DMS79 (cell line): Measurements from ENCODE around the gene BMP2.

Experiments used
- DNase-seq: peaks from one replicate; lab custom pipeline; 2025; lab: John Stamatoyannopoulos, UW

The BMP2 gene

GRCh38 chr20:6768228-6769140 is 998 bp downstream of the BMP2 start:
- no peak for DNase-seq

- DNase-seq, result no peak
Observed at GRCh38 chr20:6769903-6770785, 2.7 kb downstream of the BMP2 start.

GRCh38 chr20:6770786-6771100 is 3.3 kb downstream of the BMP2 start:
- no peak for DNase-seq

DNA sequence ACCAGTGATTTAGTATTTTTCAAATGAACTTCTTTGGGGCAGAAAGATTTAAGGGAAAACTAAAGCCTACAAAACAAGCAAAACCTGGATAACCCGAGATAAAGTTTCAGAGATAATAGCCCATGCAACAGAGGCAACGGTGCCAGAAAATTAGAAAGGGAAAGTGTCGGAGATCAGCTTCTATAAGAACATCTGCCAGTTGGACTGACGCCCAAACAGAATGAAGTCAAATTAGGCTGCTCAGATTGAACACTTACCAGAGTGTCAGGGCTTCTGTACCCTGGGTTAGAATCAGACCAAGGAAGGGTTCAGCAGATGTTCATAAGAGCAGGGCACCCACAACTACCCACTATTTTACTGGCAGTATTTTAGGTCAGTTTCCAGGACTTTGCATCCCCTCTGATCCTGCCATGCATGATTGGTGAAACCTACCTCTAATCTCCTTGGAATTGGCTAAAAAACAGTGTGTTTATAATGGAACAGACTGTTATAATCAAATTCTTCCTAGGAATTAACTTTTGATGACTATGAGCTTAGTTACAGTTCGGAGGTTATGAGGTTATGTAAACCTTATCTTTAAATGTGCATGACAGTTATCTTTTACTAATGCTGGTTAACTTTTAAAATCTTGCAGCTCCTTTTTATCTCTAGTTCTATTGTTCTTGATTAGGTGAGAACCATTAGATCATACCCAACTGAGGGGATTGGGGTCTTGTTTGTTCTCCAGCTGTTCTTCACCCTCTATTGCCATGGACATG is 13.1 kb downstream of the BMP2 start:
- no peak for DNase-seq

- DNase-seq, result no peak
Observed at GRCh38 chr20:6783752-6784151, 16.3 kb downstream of the BMP2 start.

DNA sequence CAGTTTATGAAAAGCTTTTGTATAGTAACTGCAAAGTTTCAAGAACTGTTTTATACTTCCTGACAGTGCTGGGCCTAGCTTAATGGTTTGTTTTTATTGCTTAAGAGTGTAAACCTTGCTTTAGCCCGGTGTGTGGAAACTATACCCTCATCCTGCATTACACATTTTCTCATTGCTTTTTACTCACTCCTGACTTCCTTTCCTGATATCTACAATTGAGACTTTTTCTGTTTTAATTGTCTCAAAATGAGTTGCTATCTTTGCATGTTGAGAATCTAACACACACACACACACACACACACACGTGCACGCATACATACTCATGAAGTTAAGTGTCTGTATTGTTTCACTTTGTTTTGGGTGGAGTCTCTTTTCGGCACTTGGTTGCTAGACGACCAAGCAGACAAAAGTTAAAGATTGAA is 16.7 kb downstream of the BMP2 start:
- no peak for DNase-seq

DNA sequence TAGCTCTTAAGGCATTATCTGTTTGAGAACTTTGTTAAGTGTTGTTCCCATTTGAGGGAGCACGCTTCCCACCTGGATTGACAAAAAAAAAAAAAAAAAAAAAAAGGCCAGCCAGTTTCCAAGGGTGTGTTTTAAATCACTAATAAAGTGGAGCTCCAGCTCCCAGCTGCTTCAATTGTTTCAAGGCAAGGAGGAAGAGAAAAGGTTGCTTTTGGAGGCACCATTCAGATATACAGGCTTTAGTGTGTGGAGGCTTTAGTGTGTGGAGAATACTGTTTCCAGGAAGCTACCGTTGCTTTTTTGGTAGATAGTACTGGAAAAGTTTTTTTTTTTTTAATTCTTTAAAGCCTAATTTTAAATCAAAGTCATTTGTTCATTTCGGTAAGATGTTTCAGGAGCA is 17.3 kb downstream of the BMP2 start:
- DNase-seq, result no peak

GRCh38 chr20:6786548-6786947 is 19.1 kb downstream of the BMP2 start:
- no peak for DNase-seq

DNA sequence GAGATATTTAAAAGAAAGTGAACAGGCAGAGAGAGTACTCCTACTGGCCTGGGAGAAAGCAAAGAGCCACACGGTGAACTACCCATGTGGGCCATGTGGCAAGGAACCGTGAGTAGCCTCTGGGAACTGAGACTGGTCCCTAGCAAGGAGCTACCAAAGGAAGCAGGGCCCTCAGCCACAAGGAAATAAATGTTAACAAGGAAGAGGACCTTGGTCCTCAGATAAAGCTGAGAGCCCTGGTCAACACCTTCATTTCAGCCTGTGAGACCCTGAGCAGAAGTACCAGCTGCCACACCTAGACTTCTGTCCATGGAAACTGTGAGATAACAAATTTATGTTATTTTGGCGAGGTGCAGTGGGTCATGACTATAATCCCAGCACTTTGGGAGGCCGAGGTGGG is 25.3 kb downstream of the BMP2 start:
- no peak for DNase-seq

DNA sequence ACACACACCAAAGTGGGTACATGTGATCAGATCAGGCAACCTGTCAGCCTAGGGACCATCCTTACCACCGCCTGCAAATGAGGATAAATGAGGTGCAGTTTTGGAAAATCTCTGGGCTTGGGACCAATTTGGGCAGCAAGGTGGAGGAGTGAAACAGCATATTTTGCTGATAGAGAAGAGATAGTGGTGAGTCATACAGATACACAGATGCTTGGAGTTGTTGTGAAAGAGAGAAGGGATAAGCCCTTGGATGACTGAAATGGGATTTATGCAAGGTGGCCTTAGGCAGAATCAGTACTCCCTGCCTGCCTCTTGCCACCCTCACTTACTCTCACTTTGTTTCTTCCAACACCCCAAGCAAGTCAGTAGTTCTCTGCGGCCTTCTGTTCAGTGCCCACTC is 34.7 kb downstream of the BMP2 start:
- no peak for DNase-seq

GRCh38 chr20:6806275-6806674 is 38.8 kb downstream of the BMP2 start:
- no peak for DNase-seq

DNA sequence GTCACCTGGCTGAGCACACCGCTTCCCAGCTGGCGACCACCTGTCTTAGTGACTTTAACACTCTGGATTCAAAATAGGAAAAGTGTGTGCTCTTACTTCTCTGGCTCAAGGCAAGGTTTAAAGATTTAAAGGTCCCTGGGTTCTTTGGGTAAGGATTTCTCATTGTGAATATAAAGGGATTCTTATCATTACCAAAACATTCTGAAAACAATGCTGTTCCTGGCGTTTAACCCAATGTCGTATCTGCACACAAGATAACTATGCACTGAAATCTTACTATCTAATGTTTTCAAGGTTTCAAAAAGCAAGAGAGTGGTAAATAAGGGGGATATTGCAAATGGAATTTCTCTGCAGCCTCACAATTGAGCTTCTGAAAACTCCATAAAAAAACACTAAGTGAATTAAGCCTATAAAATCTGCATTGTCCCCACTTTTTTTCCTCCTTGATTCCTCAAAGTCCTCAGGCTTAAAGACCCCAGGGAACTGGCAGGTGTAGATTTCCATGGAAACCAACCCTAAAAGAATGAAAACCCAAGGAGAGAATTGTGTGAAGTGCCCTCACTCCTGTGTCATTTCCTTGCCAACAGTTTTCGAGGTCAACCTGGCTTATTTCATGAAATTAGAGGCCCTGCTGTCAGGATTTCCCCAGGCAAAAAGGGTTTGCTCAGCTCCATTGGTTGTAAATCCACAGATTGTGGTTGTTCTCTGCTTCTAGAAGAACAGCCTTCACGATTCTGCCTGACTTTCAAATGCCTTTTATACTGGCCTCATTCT is 44.0 kb downstream of the BMP2 start:
- DNase-seq, result peak; percentile 37

GRCh38 chr20:6812530-6812929 is 45.0 kb downstream of the BMP2 start:
- no peak for DNase-seq

- DNase-seq, result no peak
Observed at GRCh38 chr20:6814945-6815344, 47.5 kb downstream of the BMP2 start.

- DNase-seq, result no peak
Observed at GRCh38 chr20:6818033-6818808, 50.7 kb downstream of the BMP2 start.

GRCh38 chr20:6819599-6819998 is 52.1 kb downstream of the BMP2 start:
- no peak for DNase-seq

DNA sequence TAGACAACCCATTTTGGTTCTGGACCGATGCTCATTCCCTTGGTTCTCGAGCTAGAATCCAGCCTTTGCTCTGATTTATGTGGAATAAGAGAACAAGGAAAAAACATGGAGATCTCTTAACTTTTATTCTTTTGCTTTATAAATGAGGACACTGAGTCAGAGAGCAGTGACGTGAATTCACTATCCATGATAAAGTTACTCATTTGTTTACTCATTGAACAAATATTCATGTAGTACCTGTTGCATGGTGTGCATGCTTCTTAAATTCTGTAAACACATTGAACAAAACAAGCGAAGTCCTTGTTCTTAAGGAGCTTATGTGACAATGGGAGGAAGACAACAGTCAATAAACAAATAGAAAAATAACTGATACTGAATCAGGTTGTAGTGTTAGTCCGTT is 56.9 kb downstream of the BMP2 start:
- no peak for DNase-seq

DNA sequence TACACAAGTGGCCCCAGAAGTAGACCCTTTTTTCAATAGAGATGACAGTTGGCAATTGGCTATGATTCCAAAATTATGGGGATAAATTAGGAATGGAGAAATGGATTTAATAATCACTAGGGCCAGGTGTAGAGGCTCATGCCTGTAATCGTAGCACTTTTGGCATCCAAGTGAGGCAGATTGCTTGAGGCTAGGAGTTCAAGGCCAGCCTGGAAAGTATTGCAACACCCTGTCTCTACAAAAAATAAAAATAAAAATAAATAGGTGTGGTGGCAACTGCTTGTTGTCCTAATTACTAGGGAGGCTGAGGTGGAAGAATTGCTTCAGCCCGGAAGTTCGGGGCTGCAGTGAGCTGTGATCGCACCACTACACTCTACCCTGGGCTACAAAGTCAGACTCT is 60.0 kb downstream of the BMP2 start:
- peak; percentile 9 for DNase-seq

DNA sequence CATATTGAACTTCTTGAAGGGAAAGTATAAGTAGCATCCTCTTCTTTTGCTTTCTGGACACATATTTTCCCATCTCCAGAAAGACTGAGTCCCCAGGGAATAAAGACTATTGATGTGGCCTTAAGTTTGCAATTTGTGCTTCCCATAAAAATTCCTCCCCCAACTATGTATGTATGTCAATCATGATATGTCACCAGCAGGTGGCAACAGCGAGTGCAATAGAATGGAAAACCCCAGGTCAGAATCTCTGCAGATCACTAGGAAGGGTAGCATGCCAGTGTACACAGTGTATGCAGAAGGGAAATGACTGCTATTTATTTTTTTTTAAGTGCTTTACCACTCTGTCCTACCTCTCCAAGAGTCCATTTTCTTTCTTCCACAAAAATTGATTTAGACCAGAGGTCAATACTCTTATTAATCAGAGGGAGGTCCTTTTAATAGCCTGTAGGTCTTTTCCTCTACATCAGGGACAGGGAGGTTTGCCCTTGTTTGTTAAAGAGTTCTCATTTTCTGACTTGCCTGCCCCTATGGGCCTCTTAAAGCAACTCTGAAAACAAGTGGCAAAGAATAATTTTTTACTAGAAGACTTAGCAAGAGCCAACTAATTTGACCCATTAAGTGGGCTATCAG is 61.4 kb downstream of the BMP2 start:
- DNase-seq, result no peak

- DNase-seq, result no peak
Observed at GRCh38 chr20:6829510-6830116, 62.1 kb downstream of the BMP2 start.
